HG02759 (cell line): ENCODE measurements around the gene GGA2.
A peak's percentile ranks its signal among the peaks of the same experiment; 100 is the strongest.

Source experiments
- ATAC-seq: cut with Tn5 transposase; IDR thresholded peaks from one replicate; pipeline ENCODE4 v1.9.1; 2021; ENCODE audit warnings: mild to moderate bottlenecking, moderate library complexity; ENCODE audit not compliant: unreplicated experiment

GGA2 gene

GRCh38 chr16:23505671-23506605 is 4.4 kb downstream of the GGA2 start:
- ATAC-seq = no peak

GRCh38 chr16:23505180-23505665 is 5.1 kb downstream of the GGA2 start:
- ATAC-seq = peak; percentile 4

- peak; percentile 78 for ATAC-seq
These were observed 5.7 kb downstream of the GGA2 start for GRCh38 chr16:23504453-23505179.

GRCh38 chr16:23504076-23504452 is 6.2 kb downstream of the GGA2 start:
- ATAC-seq = no peak

GRCh38 chr16:23502466-23502865 is 7.8 kb downstream of the GGA2 start:
- ATAC-seq = no peak

- ATAC-seq = no peak
These were observed 9.0 kb downstream of the GGA2 start for GRCh38 chr16:23501291-23501690.

GRCh38 chr16:23500862-23501225 is 9.4 kb downstream of the GGA2 start:
- no peak for ATAC-seq

GRCh38 chr16:23500212-23500861 is 10.0 kb downstream of the GGA2 start:
- no peak for ATAC-seq

- no peak for ATAC-seq
These were observed 10.5 kb downstream of the GGA2 start for GRCh38 chr16:23499801-23500200.

- no peak for ATAC-seq
These were observed 11.4 kb downstream of the GGA2 start for GRCh38 chr16:23498863-23499262.

GRCh38 chr16:23497543-23497868 is 12.8 kb downstream of the GGA2 start:
- ATAC-seq = no peak

GRCh38 chr16:23496821-23497542 is 13.3 kb downstream of the GGA2 start:
- no peak for ATAC-seq

- no peak for ATAC-seq
These were observed 14.6 kb downstream of the GGA2 start for GRCh38 chr16:23495671-23496070.

GRCh38 chr16:23494188-23494587 is 16.1 kb downstream of the GGA2 start:
- no peak for ATAC-seq

- no peak for ATAC-seq
These were observed 18.6 kb downstream of the GGA2 start for GRCh38 chr16:23491490-23492391.

GRCh38 chr16:23486480-23486879 is 23.8 kb downstream of the GGA2 start:
- ATAC-seq = no peak

GRCh38 chr16:23485841-23486240 is 24.5 kb downstream of the GGA2 start:
- ATAC-seq = no peak

GRCh38 chr16:23485257-23485614 is 25.1 kb downstream of the GGA2 start:
- ATAC-seq = no peak

GRCh38 chr16:23484510-23485256 is 25.6 kb downstream of the GGA2 start:
- no peak for ATAC-seq
